SK-N-MC (cell line): Measurements from ENCODE around the gene POLR2L.

ENCODE experiments used
- EZH2 ChIP-seq: fragments of 200-600 bp; sonication (generic); IDR thresholded peaks from one replicate; pipeline ENCODE4 v1.6.1; 2017; ENCODE audit warnings: antibody characterized with exemption
- FOXP2 ChIP-seq: optimal IDR thresholded peaks from 2 replicates; pipeline ENCODE3; 2011; ENCODE audit warnings: mild to moderate bottlenecking, moderate library complexity; ENCODE audit not compliant: insufficient read depth; ENCODE audit errors: extremely low read length, control extremely low read depth
- POLR2AphosphoS5 ChIP-seq: IDR thresholded peaks from 2 replicates; pipeline ENCODE4 v1.6.1; 2012; ENCODE audit warnings: mild to moderate bottlenecking, low read depth, low read length, borderline replicate concordance

GRCh38 chr11:858762-859339 is 16.5 kb upstream of the POLR2L start:
- no peak for TF ChIP-seq POLR2AphosphoS5
- TF ChIP-seq EZH2 = no peak
- TF ChIP-seq FOXP2 = no peak
